HG02571 (cell line): ENCODE measurements around the gene INO80E.

ENCODE experiments used
- ATAC-seq: cut with Tn5 transposase; IDR thresholded peaks from one replicate; pipeline ENCODE4 v1.9.1; 2021; ENCODE audit warnings: mild to moderate bottlenecking, moderate library complexity; ENCODE audit not compliant: unreplicated experiment

Gene INO80E

GRCh38 chr16:29975134-29975538 lies 20.9 kb upstream of the INO80E start:
- no peak for ATAC-seq

- no peak for ATAC-seq
Observed at GRCh38 chr16:29975811-29976511, 20.1 kb upstream of the INO80E start.

- no peak for ATAC-seq
Observed at GRCh38 chr16:29977063-29977825, 18.8 kb upstream of the INO80E start.

- no peak for ATAC-seq
Observed at GRCh38 chr16:29978081-29978480, 18.0 kb upstream of the INO80E start.

GRCh38 chr16:29978564-29979270 lies 17.3 kb upstream of the INO80E start:
- no peak for ATAC-seq

- ATAC-seq = no peak
Observed at GRCh38 chr16:29982560-29983419, 13.3 kb upstream of the INO80E start.

- ATAC-seq = no peak
Observed at GRCh38 chr16:29983420-29984136, 12.5 kb upstream of the INO80E start.

GRCh38 chr16:29984137-29984763 lies 11.8 kb upstream of the INO80E start:
- ATAC-seq = no peak

GRCh38 chr16:29984764-29985147 lies 11.3 kb upstream of the INO80E start:
- no peak for ATAC-seq

GRCh38 chr16:29985271-29985811 lies 10.7 kb upstream of the INO80E start:
- no peak for ATAC-seq

GRCh38 chr16:29986231-29986630 lies 9.8 kb upstream of the INO80E start:
- no peak for ATAC-seq

- ATAC-seq = no peak
Observed at GRCh38 chr16:29986931-29987330, 9.1 kb upstream of the INO80E start.

GRCh38 chr16:29987371-29988085 lies 8.5 kb upstream of the INO80E start:
- no peak for ATAC-seq

GRCh38 chr16:29988346-29989075 lies 7.5 kb upstream of the INO80E start:
- no peak for ATAC-seq

- no peak for ATAC-seq
Observed at GRCh38 chr16:29989111-29989858, 6.8 kb upstream of the INO80E start.

- no peak for ATAC-seq
Observed at GRCh38 chr16:29990034-29990433, 6.0 kb upstream of the INO80E start.

- no peak for ATAC-seq
Observed at GRCh38 chr16:29990883-29991570, 5.0 kb upstream of the INO80E start.
